ENCODE data around the gene NME9.

DNA sequence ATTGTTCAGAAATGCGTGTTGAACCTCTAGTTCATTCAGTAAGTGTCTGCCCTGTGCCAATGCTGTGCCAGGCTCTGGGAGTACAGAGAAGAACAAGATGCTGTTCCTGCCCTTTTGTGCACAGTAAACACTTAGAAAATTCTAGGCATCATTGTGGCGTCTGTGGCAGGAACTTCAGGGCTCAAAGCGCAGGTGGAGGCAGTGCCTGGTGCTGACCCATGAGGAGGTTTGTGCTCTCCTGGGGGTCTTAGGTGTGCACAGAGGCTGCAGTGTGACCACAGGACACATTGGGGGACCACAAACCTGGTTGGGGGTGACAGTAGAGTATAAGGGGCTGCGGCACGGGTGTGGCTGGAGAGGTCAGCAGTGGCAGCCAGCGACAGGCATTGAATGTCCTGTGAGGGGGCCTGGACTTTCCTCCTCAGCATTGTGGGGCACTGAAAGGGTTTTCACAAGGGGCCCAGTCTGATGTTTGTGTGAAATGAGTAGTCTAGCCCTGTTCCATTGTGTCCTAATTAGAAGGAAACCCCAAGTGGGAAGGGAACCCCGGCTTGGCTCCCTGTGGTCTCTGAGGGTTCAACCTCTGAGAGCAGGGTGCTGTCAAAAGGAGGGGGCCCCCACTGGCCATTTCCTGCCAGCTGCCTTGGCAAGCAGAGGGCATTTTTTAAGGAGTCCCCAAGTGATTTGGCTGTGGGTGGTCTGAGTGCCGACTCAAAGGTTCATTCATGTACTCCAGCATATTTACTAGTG lies 39.7 kb upstream of the NME9 start:
- TF ChIP-seq EP300 (IDR thresholded peaks at IDR 0.05) (no peak), POLR2A (IDR thresholded peaks at IDR 0.05) (no peak)
- TF ChIP-seq, protein P1, sequence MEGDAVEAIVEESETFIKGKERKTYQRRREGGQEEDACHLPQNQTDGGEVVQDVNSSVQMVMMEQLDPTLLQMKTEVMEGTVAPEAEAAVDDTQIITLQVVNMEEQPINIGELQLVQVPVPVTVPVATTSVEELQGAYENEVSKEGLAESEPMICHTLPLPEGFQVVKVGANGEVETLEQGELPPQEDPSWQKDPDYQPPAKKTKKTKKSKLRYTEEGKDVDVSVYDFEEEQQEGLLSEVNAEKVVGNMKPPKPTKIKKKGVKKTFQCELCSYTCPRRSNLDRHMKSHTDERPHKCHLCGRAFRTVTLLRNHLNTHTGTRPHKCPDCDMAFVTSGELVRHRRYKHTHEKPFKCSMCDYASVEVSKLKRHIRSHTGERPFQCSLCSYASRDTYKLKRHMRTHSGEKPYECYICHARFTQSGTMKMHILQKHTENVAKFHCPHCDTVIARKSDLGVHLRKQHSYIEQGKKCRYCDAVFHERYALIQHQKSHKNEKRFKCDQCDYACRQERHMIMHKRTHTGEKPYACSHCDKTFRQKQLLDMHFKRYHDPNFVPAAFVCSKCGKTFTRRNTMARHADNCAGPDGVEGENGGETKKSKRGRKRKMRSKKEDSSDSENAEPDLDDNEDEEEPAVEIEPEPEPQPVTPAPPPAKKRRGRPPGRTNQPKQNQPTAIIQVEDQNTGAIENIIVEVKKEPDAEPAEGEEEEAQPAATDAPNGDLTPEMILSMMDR (IDR thresholded peaks at IDR 0.05) = no peak

All from tibial nerve (tissue), 4 donors.